GM10266 (cell line): ENCODE data around the gene SPAG16.

Experiments
- DNase-seq: peaks from one replicate; pipeline ENCODE4 v3.0.0; 2012; ENCODE audit errors: extremely low spot score
- CTCF ChIP-seq: IDR thresholded peaks from 2 replicates; pipeline ENCODE4 v1.5.1; 2012; ENCODE audit warnings: mild to moderate bottlenecking, low read depth; ENCODE audit not compliant: control insufficient read depth, insufficient read depth; ENCODE audit errors: missing control alignments

The SPAG16 gene

GRCh38 chr2:213816583-213816982 is 532.3 kb downstream of the SPAG16 start:
- no peak for DNase-seq
- TF ChIP-seq CTCF: no peak

GRCh38 chr2:213818436-213818835 is 534.2 kb downstream of the SPAG16 start:
- DNase-seq: no peak
- TF ChIP-seq CTCF: no peak

- no peak for TF ChIP-seq CTCF
- DNase-seq: no peak
Measured at GRCh38 chr2:213834331-213834730, 550.1 kb downstream of the SPAG16 start.

GRCh38 chr2:213834746-213835145 is 550.5 kb downstream of the SPAG16 start:
- TF ChIP-seq CTCF: no peak
- DNase-seq: no peak

- no peak for TF ChIP-seq CTCF
- no peak for DNase-seq
Measured at GRCh38 chr2:213846856-213847255, 562.6 kb downstream of the SPAG16 start.

- no peak for TF ChIP-seq CTCF
Measured at GRCh38 chr2:213847316-213847715, 563.1 kb downstream of the SPAG16 start.

GRCh38 chr2:213848631-213849030 is 564.4 kb downstream of the SPAG16 start:
- TF ChIP-seq CTCF: no peak
- no peak for DNase-seq

More at GRCh38 chr2:213847316-213847715, 563.1 kb downstream of the SPAG16 start:
- DNase-seq: no peak
